NCI-H69 (cell line): ENCODE data around the gene MAP7D3.
A peak's percentile ranks its signal among the peaks of the same experiment; 100 is the strongest.
"Not testable (repeated sequence)": the region's sequence is repeated elsewhere in the genome, so short reads cannot be mapped to it uniquely, and the experiment has no call there.

ENCODE experiments used
- DNase-seq: peaks from one replicate; lab custom pipeline; 2025; lab: John Stamatoyannopoulos, UW

Gene MAP7D3

DNA sequence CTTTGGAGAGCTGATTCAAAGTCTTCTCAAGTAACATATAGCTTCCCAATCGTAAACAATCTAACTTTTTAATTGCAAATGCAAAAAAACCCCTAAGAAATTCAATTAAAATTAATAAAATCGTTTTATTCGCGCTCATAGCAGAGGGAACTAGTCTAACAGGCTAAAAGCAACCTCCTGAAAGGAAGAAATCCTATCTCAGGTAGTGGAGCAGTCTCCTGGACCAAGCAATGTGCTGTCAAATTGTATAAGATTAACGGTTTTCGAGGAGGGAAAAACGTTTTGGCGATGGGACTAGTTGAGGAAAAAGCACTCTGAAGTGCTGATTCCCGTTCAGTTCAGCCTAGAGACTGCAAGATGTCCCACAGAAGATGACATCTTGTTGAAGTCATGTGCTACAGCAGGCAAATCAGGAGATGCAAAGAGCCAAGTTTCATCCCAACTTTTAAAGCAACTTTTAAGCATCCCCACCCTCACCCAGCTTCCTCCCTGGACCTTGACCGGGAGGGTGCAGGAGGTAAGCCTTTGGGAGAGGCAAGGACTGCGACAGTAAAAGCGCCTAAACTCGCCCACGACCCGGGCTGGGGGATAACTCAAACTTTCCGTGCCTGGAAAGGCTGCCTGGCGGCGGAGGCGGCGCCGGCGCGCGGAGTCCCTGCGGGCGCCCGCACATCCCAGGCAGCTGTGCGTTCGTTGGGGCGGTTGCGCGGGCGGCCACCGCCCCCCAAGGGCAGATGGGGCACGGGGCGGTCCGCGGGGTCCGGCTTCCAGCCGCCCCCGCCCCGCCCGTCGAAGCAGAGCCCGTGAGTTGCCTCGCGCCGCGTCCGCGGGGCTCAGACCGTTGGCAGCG lies 784 bp downstream of the MAP7D3 start:
- no peak for DNase-seq

- no peak for DNase-seq
These were observed 5.0 kb downstream of the MAP7D3 start for GRCh38 chrX:136246201-136246600.

GRCh38 chrX:136237849-136238248 lies 13.4 kb downstream of the MAP7D3 start:
- not testable (repeated sequence) for DNase-seq

DNA sequence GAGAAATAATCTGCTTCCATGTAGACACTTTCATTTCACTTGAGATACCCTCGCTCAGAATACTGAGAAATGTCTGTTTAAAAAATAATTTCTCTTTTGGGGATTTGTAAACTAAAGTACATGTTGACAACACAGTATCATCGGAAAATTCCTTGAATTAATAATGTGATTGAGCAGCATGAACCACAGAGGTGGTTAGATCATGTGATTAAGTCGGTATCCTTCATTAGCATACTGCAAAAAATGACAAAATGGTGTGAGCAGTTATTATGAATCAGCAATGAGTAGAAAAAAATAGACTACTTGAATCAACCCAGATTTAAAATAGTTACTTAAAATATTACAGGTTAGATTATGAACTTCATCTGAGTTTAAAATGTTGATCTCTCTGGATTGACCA lies 14.1 kb downstream of the MAP7D3 start:
- no peak for DNase-seq

GRCh38 chrX:136228839-136229207 lies 22.4 kb downstream of the MAP7D3 start:
- DNase-seq: no peak

- DNase-seq: no peak
These were observed 23.0 kb downstream of the MAP7D3 start for GRCh38 chrX:136227948-136228838.

DNA sequence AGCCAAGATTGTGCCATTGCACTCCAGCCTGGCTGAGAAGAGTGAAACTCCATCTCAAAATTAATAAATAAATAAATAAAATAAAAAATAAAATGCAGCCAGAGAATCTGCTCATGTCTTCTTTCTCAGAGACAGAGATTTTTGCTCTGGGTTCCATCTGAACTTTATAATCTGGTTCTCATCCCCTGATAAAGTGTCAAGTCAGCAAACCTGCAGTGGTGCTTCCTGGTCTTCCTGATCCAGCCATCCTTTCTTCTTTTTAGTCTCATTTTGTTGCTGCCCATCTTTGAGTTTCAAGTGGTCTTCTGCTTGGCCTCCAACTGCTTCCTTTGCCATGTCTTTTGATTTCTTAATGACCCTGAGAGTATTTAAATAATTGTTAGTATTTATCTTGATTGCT lies 24.1 kb downstream of the MAP7D3 start:
- no peak for DNase-seq

GRCh38 chrX:136221851-136222513 lies 29.2 kb downstream of the MAP7D3 start:
- no peak for DNase-seq

GRCh38 chrX:136220951-136221350 lies 30.2 kb downstream of the MAP7D3 start:
- DNase-seq: no peak

DNA sequence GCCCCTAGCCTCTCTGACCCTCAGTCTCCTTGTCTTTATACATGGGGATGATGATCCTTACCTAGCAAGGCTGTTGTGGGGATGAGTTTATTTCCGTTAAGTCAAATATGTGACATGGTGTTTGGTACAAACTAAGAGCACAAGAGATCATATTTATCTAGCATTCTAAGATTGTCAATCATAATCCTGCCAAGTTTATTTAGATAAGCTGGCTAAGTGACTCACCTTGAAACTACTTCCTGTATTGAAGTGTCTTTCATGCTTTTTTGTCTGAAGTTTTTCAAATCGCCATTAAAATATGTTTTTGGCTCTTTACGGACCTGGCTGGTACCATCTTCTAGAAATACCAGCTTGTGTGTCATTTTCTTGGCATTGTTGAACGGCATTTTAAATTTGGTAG lies 30.7 kb downstream of the MAP7D3 start:
- no peak for DNase-seq

DNA sequence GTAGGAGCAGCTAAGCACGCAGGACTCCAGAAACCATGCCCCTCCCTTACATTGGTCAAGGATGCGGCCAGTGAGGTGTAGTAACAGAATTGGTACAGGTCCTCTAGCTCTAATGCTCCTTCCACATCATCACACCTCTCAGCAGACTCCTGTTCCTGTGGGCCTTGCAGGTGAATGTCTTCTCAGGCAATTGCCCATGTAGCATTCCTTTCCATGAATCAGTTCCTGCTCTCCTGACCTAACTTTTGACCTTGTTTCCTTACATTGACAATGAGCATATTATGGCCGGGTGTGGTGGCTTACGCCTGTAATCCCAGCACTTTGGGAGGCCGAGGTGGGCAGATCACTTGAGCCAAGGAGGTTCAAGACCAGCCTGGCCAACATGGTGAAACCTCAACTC lies 31.3 kb downstream of the MAP7D3 start:
- no peak for DNase-seq

GRCh38 chrX:136215559-136215958 lies 35.6 kb downstream of the MAP7D3 start:
- no peak for DNase-seq

GRCh38 chrX:136214551-136214950 lies 36.6 kb downstream of the MAP7D3 start:
- DNase-seq: no peak

- DNase-seq: no peak
These were observed 38.6 kb downstream of the MAP7D3 start for GRCh38 chrX:136212557-136213111.

DNA sequence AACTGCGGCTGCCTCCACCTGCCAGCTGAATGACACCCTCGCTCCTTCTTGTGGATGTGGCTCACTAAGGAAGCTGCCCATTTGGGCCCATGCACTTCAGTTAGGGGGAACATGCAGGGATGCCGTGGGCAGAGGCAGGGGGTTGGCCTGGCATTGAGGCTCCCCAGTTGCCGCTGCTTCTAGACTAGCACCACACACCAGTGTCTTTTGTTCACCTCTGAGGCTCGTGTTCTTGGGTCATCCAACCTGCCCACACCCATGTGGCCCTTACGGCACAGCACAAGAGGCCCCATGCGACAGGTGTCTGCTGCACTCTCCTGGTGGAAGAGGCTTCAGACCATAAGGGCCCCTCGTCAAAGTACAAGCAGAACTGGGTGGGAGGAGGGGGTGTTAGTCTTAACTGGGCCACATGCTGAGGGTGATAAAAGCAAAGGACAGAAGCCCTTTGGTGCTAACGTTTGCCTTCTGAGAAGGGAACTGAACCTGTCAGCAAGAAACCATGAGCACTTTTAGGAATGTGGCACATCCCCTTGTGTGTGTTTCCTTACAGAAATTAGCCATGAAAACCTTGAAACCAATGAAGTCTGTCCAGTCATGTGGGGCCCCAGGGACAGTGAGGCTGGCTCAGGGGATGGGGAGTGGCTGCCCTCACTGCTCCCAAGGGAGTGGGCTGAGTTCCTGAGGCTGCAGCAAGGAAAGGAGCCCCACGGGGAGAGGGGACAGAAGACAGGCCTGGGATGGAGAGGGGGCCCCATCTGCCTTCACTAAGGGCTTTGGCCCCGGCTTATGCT lies 39.2 kb downstream of the MAP7D3 start:
- no peak for DNase-seq

- no peak for DNase-seq
These were observed 40.4 kb downstream of the MAP7D3 start for GRCh38 chrX:136210806-136211205.

- DNase-seq: no peak
These were observed 41.0 kb downstream of the MAP7D3 start for GRCh38 chrX:136210243-136210642.

- no peak for DNase-seq
These were observed 41.4 kb downstream of the MAP7D3 start for GRCh38 chrX:136209751-136210150.

GRCh38 chrX:136209016-136209738 lies 42.0 kb downstream of the MAP7D3 start:
- DNase-seq: peak; percentile 19

DNA sequence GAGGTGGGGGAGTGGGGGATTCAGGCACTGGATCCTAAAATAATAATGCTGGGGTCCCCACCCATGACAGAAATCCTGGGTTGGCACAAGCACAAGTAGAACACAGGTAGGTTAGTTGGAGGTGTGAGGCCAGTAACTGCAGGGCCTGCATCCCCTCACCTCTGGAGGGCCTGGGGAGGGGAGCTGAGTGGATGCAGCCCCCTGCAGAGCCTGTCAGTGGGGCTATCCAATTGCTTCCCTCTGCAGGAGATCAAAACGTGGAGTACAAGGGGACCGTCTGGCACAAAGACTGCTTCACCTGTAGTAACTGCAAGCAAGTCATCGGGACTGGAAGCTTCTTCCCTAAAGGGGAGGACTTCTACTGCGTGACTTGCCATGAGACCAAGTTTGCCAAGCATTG lies 43.7 kb downstream of the MAP7D3 start:
- no peak for DNase-seq

DNA sequence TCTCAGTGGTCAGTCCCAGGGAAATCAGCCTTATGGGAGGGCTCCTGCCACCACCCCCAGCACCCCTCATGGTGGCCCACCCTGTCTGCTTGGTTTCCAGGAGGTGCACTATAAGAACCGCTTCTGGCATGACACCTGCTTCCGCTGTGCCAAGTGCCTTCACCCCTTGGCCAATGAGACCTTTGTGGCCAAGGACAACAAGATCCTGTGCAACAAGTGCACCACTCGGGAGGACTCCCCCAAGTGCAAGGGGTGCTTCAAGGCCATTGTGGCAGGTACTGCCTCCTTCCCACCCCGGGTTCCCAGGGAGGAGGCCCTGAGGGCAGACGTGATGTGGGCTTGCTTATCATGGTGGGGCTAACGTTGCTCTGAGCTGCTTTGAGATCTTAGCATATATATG lies 44.3 kb downstream of the MAP7D3 start:
- no peak for DNase-seq
